ENCODE data around the gene HNRNPDL. TPM values are rescaled to one million over a fixed set of nuclear protein-coding genes. Genes with fewer than 3 reads are reported as not detected.

Gene HNRNPDL
- total RNA-seq, result 209 TPM

GRCh38 chr4:82430193-82430963 lies at the start of gene HNRNPDL, which contains the start of gene ENOPH1:
TSS of gene HNRNPDL (minus strand) at chr4:82430462. CDS start at chr4:82429690, 772 bp downstream.
TSS of gene ENOPH1 (plus strand) at chr4:82430590. CDS start at chr4:82430830, 240 bp downstream.

GRCh38 chr4:82373816-82374625 lies 56.2 kb downstream of the HNRNPDL start, which contains the start of gene HNRNPD:
TSS of gene HNRNPD (minus strand) at chr4:82373991. CDS start at chr4:82373678, 313 bp downstream.

Small RNA genes lying within 50 kb of the gene (small RNA-seq; reads per million reads assigned to genes)
- gene RF00150 (ENCODE audit: low replicate concordance), result not detected

Other genes with a start within 250 kb of the HNRNPDL start
- gene HNRNPD, start 56.5 kb downstream of the HNRNPDL start, total RNA-seq, result 95.6 TPM
- 39.6 TPM for gene ENOPH1, start 128 bp upstream of the HNRNPDL start, total RNA-seq
- gene TMEM150C, start 131.5 kb upstream of the HNRNPDL start, total RNA-seq, result 17.7 TPM

All from metanephros (tissue), 2 donors.